22Rv1 (cell line): ENCODE measurements around the gene SH3BP4.

ENCODE experiments used
- ZFX ChIP-seq: fragments of 450-650 bp; IDR thresholded peaks from 2 replicates; pipeline ENCODE4 v1.6.1; 2017; ENCODE audit warnings: antibody characterized with exemption, borderline replicate concordance
- TF ChIP-seq, protein P1 (sequence below): fragments of 450-650 bp; IDR thresholded peaks from 2 replicates; pipeline ENCODE4 v1.5.1; 2017; ENCODE audit warnings: mild to moderate bottlenecking

GRCh38 chr2:235082578-235083338 is 130.9 kb downstream of the SH3BP4 start:
- TF ChIP-seq, protein P1, sequence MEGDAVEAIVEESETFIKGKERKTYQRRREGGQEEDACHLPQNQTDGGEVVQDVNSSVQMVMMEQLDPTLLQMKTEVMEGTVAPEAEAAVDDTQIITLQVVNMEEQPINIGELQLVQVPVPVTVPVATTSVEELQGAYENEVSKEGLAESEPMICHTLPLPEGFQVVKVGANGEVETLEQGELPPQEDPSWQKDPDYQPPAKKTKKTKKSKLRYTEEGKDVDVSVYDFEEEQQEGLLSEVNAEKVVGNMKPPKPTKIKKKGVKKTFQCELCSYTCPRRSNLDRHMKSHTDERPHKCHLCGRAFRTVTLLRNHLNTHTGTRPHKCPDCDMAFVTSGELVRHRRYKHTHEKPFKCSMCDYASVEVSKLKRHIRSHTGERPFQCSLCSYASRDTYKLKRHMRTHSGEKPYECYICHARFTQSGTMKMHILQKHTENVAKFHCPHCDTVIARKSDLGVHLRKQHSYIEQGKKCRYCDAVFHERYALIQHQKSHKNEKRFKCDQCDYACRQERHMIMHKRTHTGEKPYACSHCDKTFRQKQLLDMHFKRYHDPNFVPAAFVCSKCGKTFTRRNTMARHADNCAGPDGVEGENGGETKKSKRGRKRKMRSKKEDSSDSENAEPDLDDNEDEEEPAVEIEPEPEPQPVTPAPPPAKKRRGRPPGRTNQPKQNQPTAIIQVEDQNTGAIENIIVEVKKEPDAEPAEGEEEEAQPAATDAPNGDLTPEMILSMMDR: no peak
- TF ChIP-seq ZFX: no peak
